ENCODE data around the gene E2F2. TPM values are rescaled to one million over a fixed set of nuclear protein-coding genes. Genes with fewer than 3 reads are reported as not detected.

The E2F2 gene
- total RNA-seq, 1 experiment from 2014 or later, result 5.1 TPM

- DNase-seq, result no peak
- no peak overlapping the region for H3T11ph ChIP-seq (ENCODE audit: low read length)
- H3K4me2 ChIP-seq (ENCODE audit: insufficient read depth, insufficient read length, low read length), result no peak overlapping the region
- WGBS (ENCODE audit: extremely low coverage, insufficient read length, low lambda C conversion rate), result no CpG with 5 or more reads among the region's 7 CpGs
- no peak overlapping the region for H3K9ac ChIP-seq (ENCODE audit: extremely low read depth, insufficient read length, low read length)
- H2BK12ac ChIP-seq (ENCODE audit: insufficient read length, low read depth, low read length), result no peak overlapping the region
- peaks cover 3% of the 10 kb centered on the region for H3K23me2 ChIP-seq (ENCODE audit: insufficient read length, low read depth, low read length, poor library complexity, severe bottlenecking)
- H3K56ac ChIP-seq (ENCODE audit: insufficient read length, low read depth, low read length), result no peak overlapping the region
- no peak overlapping the region for H2AK5ac ChIP-seq (ENCODE audit: insufficient read length, low read length)
- H3K9me3 ChIP-seq (ENCODE audit: control insufficient read depth, low read depth, low read length), result no peaks in the 10 kb centered on the region
- H3K27me3 ChIP-seq (ENCODE audit: insufficient read depth, low read length), result peaks cover 4% of the 10 kb centered on the region; the same call in 1 of the 2 replicates
- no peak overlapping the region for H2AFZ ChIP-seq (ENCODE audit: low read length)
- no peak overlapping the region for H3K18ac ChIP-seq (ENCODE audit: insufficient read length, low read depth, low read length)
- no peaks in the 10 kb centered on the region for H3K79me2 ChIP-seq (ENCODE audit: insufficient read depth, low read length)
- 0 out of 2 replicates have a peak, but pooled peaks cover 2% of the 10 kb centered on the region for H3K4me1 ChIP-seq (ENCODE audit: insufficient read depth, low read length)
- Mint-ChIP-seq H3K9me3 (no peaks in the 10 kb centered on the region), H3K27me3 (ENCODE audit: low read depth) (peaks cover 35% of the 10 kb centered on the region), H3K36me3 (ENCODE audit: insufficient read depth in 1 of 3, low read depth in 3 of 3) (peaks cover 0 to 6% (median 2%) of the 10 kb centered on the region in 3 experiments; a peak in 3 of 7 replicates), H3K4me3 (no peak overlapping the region; a peak in 1 of 5 replicates), H3K4me1 (peaks cover 26 to 41% of the 10 kb centered on the region in 2 experiments), H3K27ac (no peak overlapping the region)
- no peak overlapping the region for H3K23ac ChIP-seq (ENCODE audit: insufficient read length, low read depth, low read length)
- no peak overlapping the region for H3K14ac ChIP-seq (ENCODE audit: insufficient read depth, low read length)
- no peak overlapping the region for H2BK5ac ChIP-seq (ENCODE audit: insufficient read length, low read length)
- H2BK20ac ChIP-seq (ENCODE audit: low read depth, low read length, poor library complexity, severe bottlenecking), result no peak overlapping the region
- no peaks in the 10 kb centered on the region for H3K79me1 ChIP-seq (ENCODE audit: insufficient read depth, low read depth, low read length, poor library complexity, severe bottlenecking)
- H3K4ac ChIP-seq (ENCODE audit: low read depth, low read length), result no peak overlapping the region
- no peak overlapping the region for H2BK15ac ChIP-seq (ENCODE audit: low read depth, low read length)
- no peak for TF ChIP-seq CTCF (conservative IDR thresholded peaks at IDR 0.05)
- H4K8ac ChIP-seq (replicated peaks; ENCODE audit: insufficient read length, low read depth, low read length), result no peak overlapping the region
- H4K5ac ChIP-seq (ENCODE audit: insufficient read length, low read depth, low read length), result no peak overlapping the region
- no peak overlapping the region for H2BK120ac ChIP-seq (ENCODE audit: low read depth, low read length, poor library complexity, severe bottlenecking)
- peaks cover 3% of the 10 kb centered on the region for H4K20me1 ChIP-seq (ENCODE audit: control insufficient read depth, insufficient read depth, insufficient read length)
- no peak overlapping the region for H3K27ac ChIP-seq (ENCODE audit: insufficient read length, low read depth, low read length)
- no peak overlapping the region for H4K91ac ChIP-seq (ENCODE audit: insufficient read length, low read depth, low read length)
Observed at GRCh38 chr1:23527366-23527765, 3.7 kb downstream of the E2F2 start.
